ENCODE results near the gene FANCC.
"Not testable (repeated sequence)": the region's sequence is repeated elsewhere in the genome, so short reads cannot be mapped to it uniquely, and the experiment has no call there.

FANCC gene

GRCh38 chr9:95250462-95251221 is 66.9 kb downstream of the FANCC start:
- no peak for DNase-seq
- in situ Hi-C loops (cut with MboI; ENCODE audit: low pct_unique_long_range_greater_than_20kb, low sequenced_read_pairs) = no loop called here

GRCh38 chr9:95249986-95250385 is 67.5 kb downstream of the FANCC start:
- DNase-seq = no peak
- in situ Hi-C loops (cut with MboI; ENCODE audit: low pct_unique_long_range_greater_than_20kb, low sequenced_read_pairs) = no loop called here

DNA sequence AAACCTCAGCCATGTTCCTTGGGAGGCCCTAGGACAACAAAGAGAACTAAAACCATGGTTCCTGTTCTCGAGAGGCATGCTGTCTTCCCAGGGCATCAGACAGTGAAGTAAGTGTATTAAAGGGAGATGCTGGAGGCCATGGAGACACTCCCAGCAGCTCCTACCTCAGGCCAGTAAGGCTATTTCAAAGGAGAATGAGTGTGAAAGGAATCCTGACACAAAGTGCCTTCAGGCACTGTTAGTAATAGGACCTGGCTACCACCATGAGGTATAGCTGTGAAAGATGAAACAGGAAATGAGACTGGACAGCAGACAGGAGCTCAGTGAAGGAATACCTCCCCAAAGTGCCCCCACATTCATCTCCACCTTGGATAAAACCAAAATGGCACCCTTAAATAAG is 71.0 kb downstream of the FANCC start:
- in situ Hi-C loops (cut with MboI; ENCODE audit: low pct_unique_long_range_greater_than_20kb, low sequenced_read_pairs) = no loop called here
- no peak for DNase-seq

GRCh38 chr9:95242613-95243012 is 74.9 kb downstream of the FANCC start:
- no peak for DNase-seq
- in situ Hi-C loops (cut with MboI; ENCODE audit: low pct_unique_long_range_greater_than_20kb, low sequenced_read_pairs) = no loop called here

- DNase-seq = no peak
- in situ Hi-C loops (cut with MboI; ENCODE audit: low pct_unique_long_range_greater_than_20kb, low sequenced_read_pairs) = no loop called here
These were observed 78.4 kb downstream of the FANCC start for GRCh38 chr9:95239071-95239470.

GRCh38 chr9:95237336-95237735 is 80.2 kb downstream of the FANCC start:
- in situ Hi-C loops (cut with MboI; ENCODE audit: low pct_unique_long_range_greater_than_20kb, low sequenced_read_pairs) = no loop called here
- no peak for DNase-seq

GRCh38 chr9:95230046-95230445 is 87.5 kb downstream of the FANCC start:
- in situ Hi-C loops (cut with MboI; ENCODE audit: low pct_unique_long_range_greater_than_20kb, low sequenced_read_pairs) = no loop called here
- no peak for DNase-seq

DNA sequence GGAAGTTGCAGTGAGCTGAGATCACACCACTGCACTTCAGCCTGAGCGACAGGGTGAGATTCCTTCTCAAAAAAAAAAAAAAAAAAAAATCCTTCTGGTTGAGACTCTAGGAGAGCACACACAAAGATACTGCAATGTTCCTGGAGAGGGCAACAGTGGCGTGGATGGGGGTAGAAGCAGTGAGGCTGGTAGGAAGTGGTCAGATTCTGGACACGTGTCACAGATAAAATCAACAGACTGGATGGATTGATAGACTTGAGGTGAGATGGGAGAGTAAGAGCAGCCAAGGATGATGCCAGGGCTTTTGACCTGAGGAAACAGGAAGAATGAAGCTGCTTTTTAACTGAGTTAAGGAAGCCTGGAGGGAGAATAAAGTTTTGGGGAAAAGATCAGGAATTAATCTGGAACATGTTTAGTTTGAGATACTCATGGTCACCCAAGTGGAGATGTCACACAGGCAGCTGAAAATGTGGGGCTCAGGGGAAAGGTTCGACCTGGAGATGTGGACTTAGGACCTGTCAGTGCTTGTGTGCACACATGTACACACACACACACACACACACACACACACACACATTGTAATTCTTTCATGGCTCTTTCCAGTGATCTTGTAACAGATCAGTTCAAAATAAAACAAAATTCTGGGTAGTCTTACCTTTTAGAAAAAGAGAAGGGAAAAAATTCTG is 88.1 kb downstream of the FANCC start:
- DNase-seq = peak; percentile 21
- in situ Hi-C loops (cut with MboI; ENCODE audit: low pct_unique_long_range_greater_than_20kb, low sequenced_read_pairs) = no loop called here

GRCh38 chr9:95226921-95227320 is 90.6 kb downstream of the FANCC start:
- no peak for DNase-seq
- in situ Hi-C loops (cut with MboI; ENCODE audit: low pct_unique_long_range_greater_than_20kb, low sequenced_read_pairs) = no loop called here

- no peak for DNase-seq
- in situ Hi-C loops (cut with MboI; ENCODE audit: low pct_unique_long_range_greater_than_20kb, low sequenced_read_pairs) = no loop called here
These were observed 91.8 kb downstream of the FANCC start for GRCh38 chr9:95225726-95226106.

GRCh38 chr9:95225076-95225725 is 92.3 kb downstream of the FANCC start:
- DNase-seq = no peak
- in situ Hi-C loops (cut with MboI; ENCODE audit: low pct_unique_long_range_greater_than_20kb, low sequenced_read_pairs) = no loop called here

- DNase-seq = no peak
- in situ Hi-C loops (cut with MboI; ENCODE audit: low pct_unique_long_range_greater_than_20kb, low sequenced_read_pairs) = no loop called here
These were observed 93.0 kb downstream of the FANCC start for GRCh38 chr9:95224376-95225019.

GRCh38 chr9:95220352-95220751 is 97.2 kb downstream of the FANCC start:
- DNase-seq; in situ Hi-C loops (cut with MboI; ENCODE audit: low pct_unique_long_range_greater_than_20kb, low sequenced_read_pairs): not testable (repeated sequence)

GRCh38 chr9:95218773-95219172 is 98.7 kb downstream of the FANCC start:
- no peak for DNase-seq
- in situ Hi-C loops (cut with MboI; ENCODE audit: low pct_unique_long_range_greater_than_20kb, low sequenced_read_pairs) = no loop called here

GRCh38 chr9:95217936-95218335 is 99.6 kb downstream of the FANCC start:
- in situ Hi-C loops (cut with MboI; ENCODE audit: low pct_unique_long_range_greater_than_20kb, low sequenced_read_pairs) = no loop called here
- DNase-seq = no peak

GRCh38 chr9:95215336-95215898 is 102.1 kb downstream of the FANCC start:
- DNase-seq = no peak
- in situ Hi-C loops (cut with MboI; ENCODE audit: low pct_unique_long_range_greater_than_20kb, low sequenced_read_pairs) = no loop called here

GRCh38 chr9:95213117-95213516 is 104.4 kb downstream of the FANCC start:
- no peak for DNase-seq
- in situ Hi-C loops (cut with MboI; ENCODE audit: low pct_unique_long_range_greater_than_20kb, low sequenced_read_pairs) = no loop called here

- no peak for DNase-seq
- in situ Hi-C loops (cut with MboI; ENCODE audit: low pct_unique_long_range_greater_than_20kb, low sequenced_read_pairs) = no loop called here
These were observed 106.5 kb downstream of the FANCC start for GRCh38 chr9:95211028-95211427.

DNA sequence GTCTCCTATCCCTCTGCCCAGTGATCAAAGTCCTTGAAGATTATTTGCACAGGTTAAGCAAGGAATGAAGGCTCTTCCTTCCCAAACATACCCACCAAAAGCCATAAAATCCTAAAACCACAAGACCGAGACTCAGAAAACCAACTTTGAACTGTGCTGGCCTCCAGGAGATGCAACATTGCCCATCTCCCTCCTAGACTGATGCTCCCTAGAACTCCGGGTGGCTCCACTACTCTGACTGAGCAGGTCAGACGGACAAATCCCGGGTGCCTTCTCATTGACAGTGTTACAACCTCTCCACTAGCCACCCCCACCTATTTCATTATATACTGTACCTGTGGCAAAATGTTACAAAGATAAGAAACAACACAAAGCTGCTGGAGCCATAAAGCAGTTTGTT is 110.1 kb downstream of the FANCC start:
- in situ Hi-C loops (cut with MboI; ENCODE audit: low pct_unique_long_range_greater_than_20kb, low sequenced_read_pairs) = no loop called here
- no peak for DNase-seq

DNA sequence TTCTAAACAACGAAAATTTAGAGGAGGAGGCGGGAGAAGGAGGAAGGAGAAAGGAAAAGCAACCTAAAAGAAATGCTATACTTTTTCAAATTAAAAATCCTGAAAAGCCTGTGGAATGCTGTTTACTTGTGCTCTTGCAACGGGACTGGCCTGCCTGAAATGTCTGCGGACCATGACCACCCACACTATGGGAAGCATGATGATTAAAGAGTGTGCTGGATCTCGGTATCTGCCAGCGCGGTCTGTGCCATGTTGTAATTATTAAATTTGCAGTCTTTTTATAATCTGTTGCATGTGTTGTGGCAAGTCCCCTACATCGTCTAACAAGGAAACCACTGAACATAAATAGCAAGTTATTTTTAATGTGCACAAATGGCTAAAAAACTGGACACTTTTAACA is 111.4 kb downstream of the FANCC start:
- no peak for DNase-seq
- in situ Hi-C loops (cut with MboI; ENCODE audit: low pct_unique_long_range_greater_than_20kb, low sequenced_read_pairs) = no loop called here

All from KBM-7 (cell line).